GM19043 (cell line): ENCODE data around the gene ARL5C.

ENCODE experiments used
- ATAC-seq: cut with Tn5 transposase; IDR thresholded peaks from one replicate; pipeline ENCODE4 v1.9.1; 2021; ENCODE audit warnings: low read depth; ENCODE audit not compliant: unreplicated experiment

The ARL5C gene

GRCh38 chr17:39194089-39194984, 28.4 kb upstream of the ARL5C start:
- no peak for ATAC-seq

GRCh38 chr17:39193346-39193745, 27.4 kb upstream of the ARL5C start:
- no peak for ATAC-seq

- ATAC-seq: no peak
These were observed 26.9 kb upstream of the ARL5C start for GRCh38 chr17:39192901-39193300.

GRCh38 chr17:39191750-39192510, 26.0 kb upstream of the ARL5C start:
- ATAC-seq: no peak

GRCh38 chr17:39187152-39187830, 21.3 kb upstream of the ARL5C start:
- no peak for ATAC-seq

GRCh38 chr17:39186481-39187002, 20.6 kb upstream of the ARL5C start:
- ATAC-seq: no peak

GRCh38 chr17:39183720-39184119, 17.8 kb upstream of the ARL5C start:
- no peak for ATAC-seq

GRCh38 chr17:39183045-39183444, 17.1 kb upstream of the ARL5C start:
- ATAC-seq: no peak

- no peak for ATAC-seq
These were observed 15.3 kb upstream of the ARL5C start for GRCh38 chr17:39181303-39181702.

- no peak for ATAC-seq
These were observed 12.6 kb upstream of the ARL5C start for GRCh38 chr17:39178536-39178935.

GRCh38 chr17:39177256-39177655, 11.3 kb upstream of the ARL5C start:
- no peak for ATAC-seq

GRCh38 chr17:39175695-39176093, 9.7 kb upstream of the ARL5C start:
- ATAC-seq: no peak

- ATAC-seq: no peak
These were observed 9.1 kb upstream of the ARL5C start for GRCh38 chr17:39174920-39175694.

GRCh38 chr17:39173526-39174274, 7.7 kb upstream of the ARL5C start:
- ATAC-seq: no peak

- ATAC-seq: no peak
These were observed 7.1 kb upstream of the ARL5C start for GRCh38 chr17:39173080-39173479.

GRCh38 chr17:39171933-39172332, 6.0 kb upstream of the ARL5C start:
- no peak for ATAC-seq

GRCh38 chr17:39170558-39170957, 4.6 kb upstream of the ARL5C start:
- no peak for ATAC-seq

- no peak for ATAC-seq
These were observed 4.1 kb upstream of the ARL5C start for GRCh38 chr17:39170109-39170508.

GRCh38 chr17:39169518-39169917, 3.6 kb upstream of the ARL5C start:
- ATAC-seq: no peak

GRCh38 chr17:39169101-39169500, 3.1 kb upstream of the ARL5C start:
- no peak for ATAC-seq
